ENCODE data around the gene PRKAG1.

Gene PRKAG1

DNA sequence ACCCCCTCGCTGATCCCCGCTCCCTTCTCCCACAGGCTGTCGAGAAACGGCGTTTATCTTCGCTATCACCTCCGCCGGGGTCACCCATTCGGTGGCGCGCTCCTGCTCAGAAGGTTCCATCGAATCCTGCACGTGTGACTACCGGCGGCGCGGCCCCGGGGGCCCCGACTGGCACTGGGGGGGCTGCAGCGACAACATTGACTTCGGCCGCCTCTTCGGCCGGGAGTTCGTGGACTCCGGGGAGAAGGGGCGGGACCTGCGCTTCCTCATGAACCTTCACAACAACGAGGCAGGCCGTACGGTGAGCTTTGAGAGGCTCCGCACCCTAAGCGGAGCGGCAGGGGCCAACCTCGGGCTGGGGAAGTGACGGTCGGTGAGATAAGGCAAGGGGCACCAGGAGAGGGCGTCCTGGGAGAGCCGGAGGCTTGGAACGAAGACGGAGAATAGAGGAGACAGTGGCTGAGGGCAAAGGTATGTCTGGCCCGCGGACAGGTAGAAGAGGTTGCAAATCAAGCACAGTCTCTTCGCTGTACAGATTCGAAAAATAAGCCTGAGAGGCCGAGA, 38.1 kb downstream of the PRKAG1 start:
- DNase-seq, result no peak

DNA sequence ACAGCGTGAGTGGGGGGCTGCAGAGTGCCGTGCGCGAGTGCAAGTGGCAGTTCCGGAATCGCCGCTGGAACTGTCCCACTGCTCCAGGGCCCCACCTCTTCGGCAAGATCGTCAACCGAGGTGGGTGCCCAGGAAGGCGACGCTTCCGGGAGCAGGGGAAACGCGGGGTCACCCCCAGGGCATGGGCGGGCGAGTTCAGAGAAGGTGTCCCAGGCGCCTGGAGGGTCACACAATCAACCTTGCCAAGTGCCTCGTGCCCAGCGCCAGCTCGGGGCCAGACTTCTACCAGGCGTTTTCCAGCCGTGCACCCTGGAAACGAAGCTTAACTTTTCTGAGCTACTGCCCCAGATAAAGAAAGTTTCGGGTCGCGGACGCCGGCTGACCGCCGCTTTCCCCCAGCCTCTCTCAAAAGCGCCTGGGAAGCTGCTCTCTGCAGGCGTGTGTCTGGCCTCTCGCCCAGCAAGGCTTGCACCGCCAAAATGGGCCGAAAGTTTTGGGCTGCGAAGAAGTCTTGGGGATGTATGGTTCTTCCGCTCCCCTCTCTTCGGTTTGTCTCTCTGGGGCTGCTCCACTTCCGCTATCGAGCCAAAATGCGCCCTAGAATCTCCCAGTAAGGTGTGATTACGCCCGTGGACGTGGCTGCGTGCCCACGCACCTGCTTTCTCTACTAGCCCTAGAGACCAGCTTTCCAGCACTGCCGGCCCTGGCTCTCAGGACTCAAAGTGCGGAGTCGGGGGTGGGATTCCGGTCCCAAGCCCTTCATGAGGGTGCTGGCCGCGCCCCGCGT, 38.8 kb downstream of the PRKAG1 start:
- DNase-seq, result no peak

DNA sequence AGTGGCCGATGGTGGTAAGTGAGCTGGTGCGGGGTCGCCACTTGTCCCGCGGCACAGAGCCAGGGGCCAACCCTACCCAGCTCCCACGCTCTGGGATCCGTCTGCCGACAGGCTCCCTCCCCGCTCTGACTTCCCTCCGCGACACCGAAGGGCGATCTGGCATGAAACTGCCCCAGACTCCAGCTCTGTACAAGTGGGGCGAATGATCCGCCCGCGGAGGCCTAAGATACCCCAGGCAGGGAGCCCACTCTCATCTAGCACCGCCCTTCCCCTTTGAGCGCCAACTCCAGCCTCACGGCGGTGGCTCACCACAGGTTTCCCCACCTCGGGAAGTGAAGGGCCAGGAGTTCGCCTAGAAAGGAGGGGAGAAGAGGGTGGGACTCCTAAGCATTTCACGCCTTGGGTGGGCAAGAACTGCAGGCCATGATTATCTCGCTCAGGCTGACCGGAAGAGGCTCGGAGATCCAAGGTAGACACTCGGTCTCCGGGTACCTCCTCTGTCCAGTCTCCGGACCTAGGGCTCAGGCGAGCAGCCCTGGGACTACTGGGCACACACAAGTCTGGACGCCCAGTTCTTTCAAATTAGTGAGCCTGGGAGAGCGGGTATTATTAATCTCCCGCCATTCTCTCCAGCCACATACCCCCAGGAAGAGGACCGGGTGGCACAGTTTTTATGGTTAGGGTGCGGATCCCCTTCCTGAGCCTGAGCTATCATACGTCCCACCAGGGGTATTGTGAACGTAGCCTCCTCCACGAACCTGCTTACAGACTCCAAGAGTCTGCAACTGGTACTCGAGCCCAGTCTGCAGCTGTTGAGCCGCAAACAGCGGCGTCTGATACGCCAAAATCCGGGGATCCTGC, 39.6 kb downstream of the PRKAG1 start:
- DNase-seq, result no peak

DNA sequence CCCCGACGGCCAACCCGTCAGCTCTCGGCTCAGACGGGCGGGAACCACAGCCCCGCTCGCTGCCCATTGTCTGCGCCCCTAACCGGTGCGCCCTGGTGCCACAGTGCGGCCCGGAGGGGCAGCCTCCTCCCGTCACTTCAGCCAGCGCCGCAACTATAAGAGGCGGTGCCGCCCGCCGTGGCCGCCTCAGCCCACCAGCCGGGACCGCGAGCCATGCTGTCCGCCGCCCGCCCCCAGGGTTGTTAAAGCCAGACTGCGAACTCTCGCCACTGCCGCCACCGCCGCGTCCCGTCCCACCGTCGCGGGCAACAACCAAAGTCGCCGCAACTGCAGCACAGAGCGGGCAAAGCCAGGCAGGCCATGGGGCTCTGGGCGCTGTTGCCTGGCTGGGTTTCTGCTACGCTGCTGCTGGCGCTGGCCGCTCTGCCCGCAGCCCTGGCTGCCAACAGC, 40.3 kb downstream of the PRKAG1 start, which contains the start of gene WNT1:
Gene WNT1 (plus strand): TSS at position 32 of the 450 bp plus-strand sequence. CDS start 329 bp downstream, at position 361.
- no peak for DNase-seq

DNA sequence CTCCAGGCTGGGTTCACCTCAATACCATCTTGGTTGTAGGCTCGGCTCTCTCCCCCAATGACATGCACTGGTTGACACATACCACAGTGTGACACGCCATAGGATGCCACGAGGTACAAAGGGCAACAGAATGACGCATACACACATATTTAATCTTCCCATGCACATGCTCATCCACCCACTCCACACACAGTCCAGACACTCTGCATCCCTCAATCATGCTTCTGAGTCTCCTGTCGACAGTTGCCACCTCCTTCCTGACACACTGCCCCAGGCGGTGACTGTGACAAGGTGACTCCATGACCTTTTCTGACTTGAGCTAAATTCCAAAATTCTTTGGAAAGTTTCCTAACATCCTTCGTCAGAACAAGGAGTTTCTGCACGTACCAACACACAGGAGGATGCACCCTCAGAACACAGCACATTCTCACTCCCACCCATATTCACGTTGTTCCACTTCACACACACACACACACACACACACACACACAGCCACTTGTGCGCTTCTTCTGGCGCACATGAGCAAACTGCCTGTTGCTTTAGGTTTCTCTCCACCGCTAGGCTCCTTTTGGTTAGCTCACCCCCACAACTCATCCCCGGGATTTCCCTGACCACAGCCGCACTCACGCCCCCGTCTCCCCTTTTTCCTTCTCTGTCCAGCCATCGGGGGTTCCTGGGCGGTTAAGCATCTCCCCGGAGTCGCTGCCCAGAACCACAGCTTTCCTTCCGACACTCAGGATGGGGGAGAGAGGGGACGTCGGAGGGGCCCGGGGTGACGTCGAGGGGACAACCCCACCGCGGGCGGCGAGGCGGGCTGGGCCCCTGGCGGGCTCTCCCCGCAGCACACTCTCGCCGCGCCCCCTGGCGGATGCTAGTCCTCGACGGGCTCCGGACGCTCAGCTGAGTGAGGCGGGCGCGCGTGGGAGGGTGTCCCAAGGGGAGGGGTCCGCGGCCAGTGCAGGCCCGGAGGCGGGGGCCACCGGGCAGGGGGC, 41.0 kb downstream of the PRKAG1 start:
- peak; percentile 39 for DNase-seq

DNA sequence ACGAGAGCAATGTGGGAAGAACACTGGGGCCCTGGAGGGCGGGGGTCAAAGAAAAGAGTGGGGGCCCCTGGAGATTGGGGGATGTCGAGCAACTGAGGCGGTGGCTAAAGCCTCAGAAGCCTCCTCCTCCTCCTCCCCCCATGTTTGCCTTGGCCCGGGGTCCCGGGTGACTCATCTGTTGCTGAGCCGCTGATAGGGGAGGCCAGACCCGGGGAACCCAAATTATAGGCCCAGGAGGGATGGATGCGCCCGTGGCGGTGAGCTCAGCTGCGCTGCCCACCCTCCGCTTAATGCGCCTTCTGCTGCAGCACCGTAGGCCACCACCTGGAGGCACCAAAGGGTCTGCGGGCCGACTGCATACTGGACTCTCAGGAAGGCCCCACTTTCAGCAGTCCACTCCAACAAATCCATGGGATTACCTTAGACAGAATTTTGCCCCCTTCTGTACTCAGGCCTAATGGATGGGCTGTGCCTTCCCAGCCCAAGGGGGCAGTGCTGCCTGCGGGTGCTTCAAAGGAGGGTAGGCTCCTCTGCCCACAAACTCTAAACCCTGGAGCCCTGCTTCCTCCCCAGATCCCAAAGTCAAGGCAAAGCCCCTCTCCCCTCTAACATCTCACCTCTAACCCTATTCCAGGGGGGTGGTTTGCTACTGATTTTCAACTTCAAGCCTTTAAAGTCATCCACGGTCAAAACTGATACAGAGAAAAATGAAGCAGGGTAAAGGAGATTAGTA, 44.5 kb downstream of the PRKAG1 start:
- peak; percentile 27 for DNase-seq

DNA sequence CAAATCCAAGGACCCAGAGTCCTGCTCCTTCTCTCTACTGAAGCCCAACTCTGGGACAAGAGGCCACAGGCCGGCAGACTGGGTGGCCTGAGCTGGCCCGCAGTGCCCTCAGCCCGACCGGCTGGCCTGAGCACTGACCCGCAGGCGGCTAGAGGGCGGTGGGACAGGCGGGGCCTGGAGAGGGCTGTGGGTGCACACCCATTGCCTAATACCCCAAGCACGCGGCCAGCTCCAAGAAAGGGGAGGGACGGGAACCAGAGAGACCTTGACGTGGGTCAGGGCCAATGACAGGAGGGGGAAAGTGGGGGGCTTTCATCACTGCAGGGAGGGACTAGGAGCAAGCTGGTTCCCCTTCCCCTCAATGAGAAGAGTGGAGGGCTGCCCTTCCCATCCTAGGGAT, 45.0 kb downstream of the PRKAG1 start:
- no peak for DNase-seq

DNA sequence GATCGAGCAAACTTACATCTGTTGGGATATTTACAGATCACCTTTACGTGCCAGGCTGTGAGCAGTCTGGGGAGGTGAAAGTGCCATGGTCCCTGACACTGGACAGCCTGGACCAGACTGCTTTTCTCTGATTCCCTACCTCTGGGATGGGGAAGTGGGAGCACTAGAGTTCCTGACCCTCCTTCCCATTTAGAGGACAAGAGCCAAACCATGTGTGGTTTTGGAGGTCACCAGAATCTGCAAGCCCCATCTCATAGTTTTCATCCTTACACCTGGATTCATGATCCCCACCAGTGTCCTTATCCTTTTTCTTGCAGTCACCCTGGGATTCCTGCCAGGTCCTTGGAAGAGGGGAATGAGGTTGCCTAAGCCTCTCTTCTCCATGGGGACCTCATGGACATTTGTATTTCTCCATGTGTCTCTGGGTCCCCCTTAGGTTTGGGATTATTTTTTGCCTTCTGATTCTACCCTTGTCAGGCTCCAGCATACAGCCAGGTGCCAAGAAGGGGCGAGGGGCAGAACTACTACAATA, 45.6 kb downstream of the PRKAG1 start:
- no peak for DNase-seq

DNA sequence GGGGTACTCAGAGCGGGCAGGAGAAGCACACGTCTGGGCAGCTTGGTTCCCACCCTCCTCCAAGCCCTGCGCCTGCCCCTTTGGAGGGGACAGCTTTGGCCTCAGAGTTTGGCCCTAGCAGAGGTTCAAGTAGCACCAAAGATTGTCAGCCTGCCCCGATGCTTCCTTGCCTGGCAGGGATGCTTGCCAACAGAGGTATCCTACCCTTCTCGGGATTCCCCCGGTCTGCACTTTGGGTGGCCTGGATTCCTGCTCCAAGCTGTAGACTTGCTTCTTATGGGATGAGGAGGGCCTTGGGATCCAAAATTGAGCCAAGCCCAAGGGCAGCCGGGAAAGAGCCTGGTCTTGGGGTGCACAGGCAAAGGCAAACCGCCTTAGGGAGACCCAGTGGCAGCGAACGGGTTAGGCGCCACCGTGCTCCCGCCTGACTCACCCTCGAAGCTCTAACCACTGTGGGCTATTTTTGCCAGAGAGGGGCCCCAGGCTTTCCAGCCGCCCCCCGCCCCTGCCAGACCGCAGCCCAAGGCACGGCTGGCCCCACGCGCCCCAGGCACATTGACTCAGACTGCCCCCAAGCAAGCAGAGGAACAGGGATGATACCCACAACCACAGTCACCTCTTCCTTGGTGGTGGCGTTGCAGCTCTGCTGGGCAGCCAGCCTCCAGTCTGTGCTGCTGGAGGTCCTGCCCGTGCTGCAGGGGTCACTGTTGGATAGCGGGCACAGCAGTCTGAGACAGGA, 46.2 kb downstream of the PRKAG1 start:
- DNase-seq, result no peak

DNA sequence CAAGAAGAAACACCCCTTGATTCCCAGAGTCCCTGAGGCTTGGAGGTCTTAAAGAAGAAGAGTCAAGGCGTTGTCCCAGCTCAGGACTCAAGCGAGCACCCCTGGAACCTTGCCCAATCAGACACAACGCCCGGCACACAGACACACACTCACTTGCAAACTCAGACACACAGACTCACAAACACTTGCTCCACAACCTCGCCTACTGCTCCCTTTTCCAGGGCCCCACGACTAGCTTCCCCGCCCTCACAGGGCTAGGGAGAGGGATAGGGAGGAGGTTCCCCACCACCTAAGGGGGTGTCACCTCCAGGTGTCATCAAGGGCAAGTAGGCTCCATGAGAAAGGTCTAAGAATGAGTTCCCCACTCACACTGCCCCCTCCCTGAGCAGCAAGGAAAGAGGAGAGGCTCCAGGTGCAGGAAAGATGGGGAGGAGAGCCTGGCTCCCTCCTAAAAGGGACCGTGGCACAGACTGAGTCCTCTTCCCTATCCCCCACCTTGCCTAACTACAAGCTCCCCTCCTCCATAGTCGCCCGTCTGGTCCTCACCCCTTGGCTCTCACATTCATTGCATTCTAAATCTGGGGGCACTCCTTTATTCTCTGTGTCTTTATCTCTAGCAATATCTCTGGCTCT, 47.8 kb downstream of the PRKAG1 start:
- no peak for DNase-seq

DNA sequence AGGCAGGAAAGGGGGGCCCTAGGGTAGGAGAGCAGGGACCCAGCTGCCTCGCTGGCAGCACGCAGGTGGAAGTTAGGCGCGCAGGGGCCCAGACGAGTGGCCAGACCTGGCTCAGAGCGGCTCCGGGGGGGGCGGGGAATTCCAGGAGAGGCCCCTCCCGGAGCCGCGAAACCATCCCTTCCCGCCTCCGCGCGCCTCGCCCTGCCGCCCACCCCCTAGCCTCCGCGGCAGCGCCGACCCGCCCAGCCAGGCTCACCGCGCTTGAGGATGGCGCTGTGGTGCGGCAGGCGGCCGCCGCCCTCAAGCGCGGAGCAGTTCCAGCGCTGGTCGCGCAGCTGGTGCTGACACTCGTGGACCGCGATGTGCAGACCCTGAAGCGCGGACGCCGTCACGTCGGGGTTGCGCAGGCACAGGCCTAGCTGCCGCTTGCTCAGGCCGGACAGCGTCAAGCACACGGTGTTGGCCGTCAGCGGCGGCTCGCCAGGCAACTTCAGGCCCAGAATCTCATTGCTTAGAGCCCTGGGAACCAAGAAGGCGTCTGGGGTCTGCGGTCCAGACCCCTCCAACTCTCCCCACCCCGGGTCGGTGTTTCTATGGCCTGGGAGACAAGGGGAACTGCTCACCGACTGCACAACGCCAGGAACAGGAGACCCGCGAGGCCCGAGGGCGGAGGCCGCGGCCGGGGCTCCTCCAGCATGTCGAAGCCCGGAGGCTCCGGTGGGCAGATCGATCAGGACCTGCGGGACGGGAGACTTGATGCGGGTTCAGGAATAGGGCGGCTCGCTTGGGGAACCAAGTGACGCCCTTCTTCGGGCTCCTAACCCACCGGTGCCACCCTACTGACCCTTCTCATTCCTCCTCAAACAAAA, 48.5 kb downstream of the PRKAG1 start:
- no peak for DNase-seq

DNA sequence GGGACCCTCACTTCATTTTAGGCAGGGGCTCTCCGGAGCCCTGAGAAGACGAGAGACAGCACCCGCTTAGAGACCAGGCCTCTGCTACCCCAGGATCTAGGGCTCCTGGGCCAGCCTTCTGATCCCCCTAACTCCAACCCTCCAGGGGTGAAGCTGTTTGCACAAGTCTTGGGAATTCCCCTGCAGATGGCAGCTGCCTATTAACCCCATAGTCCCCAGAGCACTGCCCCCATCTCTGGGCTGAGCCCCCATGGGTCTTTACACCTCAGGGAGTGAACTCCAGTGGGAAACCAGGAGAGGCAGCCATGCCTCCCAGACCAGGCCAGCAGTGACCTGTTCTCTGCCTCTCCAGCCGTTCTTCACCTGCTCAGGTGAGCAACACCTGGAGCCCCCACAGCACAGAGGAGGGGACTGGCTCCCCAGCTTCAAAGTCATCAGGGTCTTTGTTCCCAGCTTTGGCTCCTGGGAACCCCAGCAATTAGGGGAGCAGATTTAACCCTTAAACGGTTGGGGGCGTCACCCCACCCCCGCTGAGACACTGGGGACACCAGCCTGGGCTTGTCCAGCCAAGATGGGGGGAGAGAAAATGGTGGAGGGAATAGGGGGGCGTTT, 49.3 kb downstream of the PRKAG1 start:
- no peak for DNase-seq

DNA sequence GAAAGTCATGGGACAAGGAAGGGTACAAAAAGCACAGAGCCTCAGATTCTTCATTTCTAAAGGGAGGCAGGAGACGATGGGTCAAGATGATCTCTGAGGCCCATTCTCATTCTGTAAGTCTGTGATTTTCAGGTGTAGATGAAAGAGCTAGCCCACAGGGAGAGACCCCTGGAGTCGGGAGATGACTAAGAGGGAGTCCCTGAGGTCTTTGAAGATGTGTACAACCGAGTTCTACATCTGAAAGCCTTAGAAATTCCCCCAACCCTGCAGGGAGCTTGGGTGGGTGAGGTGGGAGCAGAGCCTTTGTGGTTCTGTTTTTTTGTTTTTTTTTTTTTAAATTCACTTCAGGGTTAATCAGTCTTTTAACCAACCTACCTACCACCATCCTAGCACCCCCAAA, 50.1 kb downstream of the PRKAG1 start:
- DNase-seq, result no peak

DNA sequence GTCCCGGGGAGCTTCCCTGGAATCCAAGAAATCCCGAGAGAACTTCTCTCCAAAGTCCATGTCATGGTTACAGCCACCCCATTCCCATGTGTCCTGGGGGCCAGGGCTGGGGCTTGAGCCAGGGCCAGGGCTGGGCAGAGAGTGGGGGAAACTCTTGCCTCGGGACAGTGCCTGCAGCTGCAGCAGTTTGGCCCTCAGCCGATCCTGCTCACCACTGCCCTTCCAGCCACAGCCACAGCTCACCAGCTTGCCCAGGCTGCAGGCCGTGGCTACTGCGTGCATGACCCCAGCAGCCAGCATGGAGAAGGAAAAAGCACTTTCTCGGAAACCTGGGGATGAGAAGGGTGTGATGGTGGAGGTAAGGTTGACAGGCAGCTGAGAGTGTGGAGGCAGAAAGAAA, 50.6 kb downstream of the PRKAG1 start:
- no peak for DNase-seq

DNA sequence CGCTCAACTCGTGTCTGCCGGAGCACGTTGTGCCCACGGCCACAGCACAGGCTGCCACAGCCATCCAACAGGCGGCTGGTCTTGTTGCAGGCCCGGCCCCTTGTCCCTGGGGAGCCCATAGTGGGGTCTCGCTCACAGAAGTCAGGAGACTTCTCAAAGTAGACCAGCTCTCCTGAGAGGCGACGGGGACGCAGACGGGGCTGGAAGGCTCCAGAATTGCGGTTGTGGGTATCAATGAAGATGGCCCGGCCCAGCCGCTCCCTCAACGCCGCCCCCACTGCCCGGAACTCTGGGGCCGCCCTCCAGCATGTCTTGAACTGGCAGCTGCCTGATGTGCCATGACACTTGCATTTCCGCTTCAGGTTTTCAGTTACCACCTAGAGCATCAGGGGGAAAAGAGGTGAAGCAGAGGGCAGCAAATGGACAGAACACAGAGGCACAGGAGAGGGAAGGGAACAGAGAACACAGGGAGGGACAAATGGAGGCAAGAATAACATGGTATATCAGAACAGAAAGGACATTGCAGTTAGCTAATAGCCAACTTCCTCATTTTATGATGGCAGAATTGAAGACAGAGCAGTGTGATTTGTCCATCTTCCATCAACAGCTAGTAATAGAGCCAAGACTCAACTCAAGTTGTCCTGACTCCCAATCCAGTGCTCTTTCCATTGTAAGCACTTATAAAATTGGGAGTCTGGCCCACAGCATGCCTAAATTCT, 52.2 kb downstream of the PRKAG1 start:
- no peak for DNase-seq

DNA sequence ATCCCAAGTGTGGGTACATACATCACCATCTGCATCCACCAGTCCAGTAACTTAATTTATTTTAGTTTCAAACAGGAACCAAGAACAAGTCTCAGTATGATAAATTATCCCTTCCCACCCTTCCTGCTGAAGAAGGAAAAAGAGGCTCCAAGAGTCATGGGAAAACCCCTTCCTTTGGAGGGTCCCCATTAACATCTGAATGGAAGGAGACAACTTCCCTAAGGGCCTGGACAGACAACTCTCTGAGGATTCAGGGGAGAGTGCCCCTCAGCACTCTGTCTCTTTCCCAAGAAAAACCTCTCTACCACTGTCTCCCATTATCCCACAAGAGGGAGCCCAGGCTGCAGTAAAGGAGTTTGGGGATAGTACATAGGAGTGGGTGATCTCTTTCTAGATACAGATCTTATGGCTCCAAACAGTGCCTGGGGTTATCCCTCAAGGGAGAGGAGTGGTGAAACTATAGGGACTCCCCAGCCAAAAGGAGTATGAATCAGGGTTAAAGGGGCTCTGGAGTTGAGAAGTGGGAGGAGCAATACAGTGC, 53.2 kb downstream of the PRKAG1 start:
- peak; percentile 18 for DNase-seq

DNA sequence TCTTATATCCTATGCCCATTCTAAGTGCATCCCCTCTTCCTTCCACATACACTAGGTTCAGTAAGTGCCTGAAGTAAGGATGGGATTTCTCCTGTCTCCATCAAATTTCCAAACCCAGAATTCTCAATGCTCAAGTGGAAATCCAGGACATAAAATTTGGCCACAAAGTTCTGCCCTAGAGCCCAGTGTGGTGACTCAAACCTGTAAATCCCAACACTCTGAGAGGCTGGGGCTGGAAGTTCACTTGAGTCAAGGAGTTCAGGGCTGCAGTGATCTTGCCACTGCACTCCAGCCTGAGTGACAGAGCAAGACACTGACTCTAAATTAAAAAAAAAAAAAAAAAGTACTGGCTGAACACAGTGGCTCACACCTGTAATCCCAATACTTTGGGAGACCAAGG, 56.8 kb downstream of the PRKAG1 start:
- peak; percentile 14 for DNase-seq

DNA sequence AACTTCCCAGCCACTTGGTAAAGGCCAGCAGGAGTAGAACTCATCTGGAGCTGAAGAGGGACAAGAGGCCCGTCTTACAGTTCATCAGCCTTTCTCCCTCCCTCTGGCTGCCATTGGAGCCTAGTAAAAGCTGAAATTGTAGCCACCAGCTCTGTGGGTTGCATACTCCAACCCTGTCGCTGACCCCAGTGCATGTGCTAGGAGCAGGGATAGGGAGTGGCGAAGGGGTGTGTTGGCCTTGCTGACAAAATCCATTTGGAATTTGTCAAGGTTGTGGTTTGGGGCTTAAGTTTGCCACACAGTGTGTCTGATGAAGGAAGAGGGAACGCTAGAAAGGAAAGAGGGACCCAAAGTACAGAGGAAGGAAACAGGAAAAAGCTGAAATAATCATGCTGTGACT, 57.2 kb downstream of the PRKAG1 start:
- DNase-seq, result no peak
